ENCODE results near the gene CREB5. TPM values are rescaled to one million over a fixed set of nuclear protein-coding genes. Genes with fewer than 3 reads are reported as not detected.

The CREB5 gene
- total and polyA plus RNA-seq, 2 experiments from 2014 or later = 2.4 to 4.4 TPM

- TF ChIP-seq, protein P1, sequence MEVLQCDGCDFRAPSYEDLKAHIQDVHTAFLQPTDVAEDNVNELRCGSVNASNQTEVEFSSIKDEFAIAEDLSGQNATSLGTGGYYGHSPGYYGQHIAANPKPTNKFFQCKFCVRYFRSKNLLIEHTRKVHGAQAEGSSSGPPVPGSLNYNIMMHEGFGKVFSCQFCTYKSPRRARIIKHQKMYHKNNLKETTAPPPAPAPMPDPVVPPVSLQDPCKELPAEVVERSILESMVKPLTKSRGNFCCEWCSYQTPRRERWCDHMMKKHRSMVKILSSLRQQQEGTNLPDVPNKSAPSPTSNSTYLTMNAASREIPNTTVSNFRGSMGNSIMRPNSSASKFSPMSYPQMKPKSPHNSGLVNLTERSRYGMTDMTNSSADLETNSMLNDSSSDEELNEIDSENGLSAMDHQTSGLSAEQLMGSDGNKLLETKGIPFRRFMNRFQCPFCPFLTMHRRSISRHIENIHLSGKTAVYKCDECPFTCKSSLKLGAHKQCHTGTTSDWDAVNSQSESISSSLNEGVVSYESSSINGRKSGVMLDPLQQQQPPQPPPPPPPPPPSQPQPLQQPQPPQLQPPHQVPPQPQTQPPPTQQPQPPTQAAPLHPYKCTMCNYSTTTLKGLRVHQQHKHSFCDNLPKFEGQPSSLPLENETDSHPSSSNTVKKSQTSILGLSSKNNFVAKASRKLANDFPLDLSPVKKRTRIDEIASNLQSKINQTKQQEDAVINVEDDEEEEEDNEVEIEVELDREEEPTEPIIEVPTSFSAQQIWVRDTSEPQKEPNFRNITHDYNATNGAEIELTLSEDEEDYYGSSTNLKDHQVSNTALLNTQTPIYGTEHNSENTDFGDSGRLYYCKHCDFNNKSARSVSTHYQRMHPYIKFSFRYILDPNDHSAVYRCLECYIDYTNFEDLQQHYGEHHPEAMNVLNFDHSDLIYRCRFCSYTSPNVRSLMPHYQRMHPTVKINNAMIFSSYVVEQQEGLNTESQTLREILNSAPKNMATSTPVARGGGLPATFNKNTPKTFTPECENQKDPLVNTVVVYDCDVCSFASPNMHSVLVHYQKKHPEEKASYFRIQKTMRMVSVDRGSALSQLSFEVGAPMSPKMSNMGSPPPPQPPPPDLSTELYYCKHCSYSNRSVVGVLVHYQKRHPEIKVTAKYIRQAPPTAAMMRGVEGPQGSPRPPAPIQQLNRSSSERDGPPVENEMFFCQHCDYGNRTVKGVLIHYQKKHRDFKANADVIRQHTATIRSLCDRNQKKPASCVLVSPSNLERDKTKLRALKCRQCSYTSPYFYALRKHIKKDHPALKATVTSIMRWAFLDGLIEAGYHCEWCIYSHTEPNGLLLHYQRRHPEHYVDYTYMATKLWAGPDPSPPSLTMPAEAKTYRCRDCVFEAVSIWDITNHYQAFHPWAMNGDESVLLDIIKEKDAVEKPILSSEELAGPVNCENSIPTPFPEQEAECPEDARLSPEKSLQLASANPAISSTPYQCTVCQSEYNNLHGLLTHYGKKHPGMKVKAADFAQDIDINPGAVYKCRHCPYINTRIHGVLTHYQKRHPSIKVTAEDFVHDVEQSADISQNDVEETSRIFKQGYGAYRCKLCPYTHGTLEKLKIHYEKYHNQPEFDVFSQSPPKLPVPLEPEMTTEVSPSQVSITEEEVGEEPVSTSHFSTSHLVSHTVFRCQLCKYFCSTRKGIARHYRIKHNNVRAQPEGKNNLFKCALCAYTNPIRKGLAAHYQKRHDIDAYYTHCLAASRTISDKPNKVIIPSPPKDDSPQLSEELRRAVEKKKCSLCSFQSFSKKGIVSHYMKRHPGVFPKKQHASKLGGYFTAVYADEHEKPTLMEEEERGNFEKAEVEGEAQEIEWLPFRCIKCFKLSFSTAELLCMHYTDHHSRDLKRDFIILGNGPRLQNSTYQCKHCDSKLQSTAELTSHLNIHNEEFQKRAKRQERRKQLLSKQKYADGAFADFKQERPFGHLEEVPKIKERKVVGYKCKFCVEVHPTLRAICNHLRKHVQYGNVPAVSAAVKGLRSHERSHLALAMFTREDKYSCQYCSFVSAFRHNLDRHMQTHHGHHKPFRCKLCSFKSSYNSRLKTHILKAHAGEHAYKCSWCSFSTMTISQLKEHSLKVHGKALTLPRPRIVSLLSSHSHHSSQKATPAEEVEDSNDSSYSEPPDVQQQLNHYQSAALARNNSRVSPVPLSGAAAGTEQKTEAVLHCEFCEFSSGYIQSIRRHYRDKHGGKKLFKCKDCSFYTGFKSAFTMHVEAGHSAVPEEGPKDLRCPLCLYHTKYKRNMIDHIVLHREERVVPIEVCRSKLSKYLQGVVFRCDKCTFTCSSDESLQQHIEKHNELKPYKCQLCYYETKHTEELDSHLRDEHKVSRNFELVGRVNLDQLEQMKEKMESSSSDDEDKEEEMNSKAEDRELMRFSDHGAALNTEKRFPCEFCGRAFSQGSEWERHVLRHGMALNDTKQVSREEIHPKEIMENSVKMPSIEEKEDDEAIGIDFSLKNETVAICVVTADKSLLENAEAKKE (CRISPR knock-in tag; IDR thresholded peaks at IDR 0.05) = no peak
- TF ChIP-seq, protein P2, sequence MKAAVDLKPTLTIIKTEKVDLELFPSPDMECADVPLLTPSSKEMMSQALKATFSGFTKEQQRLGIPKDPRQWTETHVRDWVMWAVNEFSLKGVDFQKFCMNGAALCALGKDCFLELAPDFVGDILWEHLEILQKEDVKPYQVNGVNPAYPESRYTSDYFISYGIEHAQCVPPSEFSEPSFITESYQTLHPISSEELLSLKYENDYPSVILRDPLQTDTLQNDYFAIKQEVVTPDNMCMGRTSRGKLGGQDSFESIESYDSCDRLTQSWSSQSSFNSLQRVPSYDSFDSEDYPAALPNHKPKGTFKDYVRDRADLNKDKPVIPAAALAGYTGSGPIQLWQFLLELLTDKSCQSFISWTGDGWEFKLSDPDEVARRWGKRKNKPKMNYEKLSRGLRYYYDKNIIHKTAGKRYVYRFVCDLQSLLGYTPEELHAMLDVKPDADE (IDR thresholded peaks at IDR 0.05) = no peak
Measured at GRCh38 chr7:28669330-28669729, 257.0 kb downstream of the CREB5 start (continued).

DNA sequence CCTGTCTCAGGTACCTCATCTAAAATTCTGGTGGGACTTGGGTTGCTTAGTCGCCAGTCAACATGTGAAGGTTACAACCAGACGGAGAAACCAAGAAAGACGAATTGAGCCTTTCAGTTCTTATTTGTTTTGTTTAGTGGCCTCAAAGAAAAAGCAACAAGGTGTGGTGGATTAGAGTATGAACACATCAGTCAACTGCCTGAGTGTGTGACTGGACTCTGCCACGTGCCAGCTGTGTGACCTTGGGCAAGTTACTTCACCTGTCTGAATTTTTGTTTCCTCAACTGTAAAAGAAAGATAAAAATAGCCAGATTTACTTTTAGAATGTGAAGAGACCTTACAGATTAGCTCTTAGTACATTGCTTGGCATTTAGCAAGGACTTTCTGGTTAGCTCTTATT, 259.2 kb downstream of the CREB5 start:
- Histone ChIP-seq H3K27ac (ENCODE audit: low read depth) (no peak overlapping the region), H4K20me1 (replicated peaks; ENCODE audit: insufficient read depth) (no peaks in the 10 kb centered on the region), H3K9me2 (ENCODE audit: insufficient read depth) (0 out of 2 replicates have a peak, but pooled peaks cover 3% of the 10 kb centered on the region), H3K4me1 (ENCODE audit: insufficient read depth) (peaks cover 40% of the 10 kb centered on the region), H2AFZ (0 out of 2 replicates have a peak overlapping the region, but pooled peaks have one; percentile 24), H3K4me2 (no peak overlapping the region), H3K36me3 (ENCODE audit: insufficient read depth) (no peaks in the 10 kb centered on the region), H3K27me3 (ENCODE audit: insufficient read depth) (no peaks in the 10 kb centered on the region), H3K79me2 (replicated peaks; ENCODE audit: insufficient read depth) (no peaks in the 10 kb centered on the region), H3F3A (replicated peaks; ENCODE audit: low read depth) (no peaks in the 10 kb centered on the region), H3K4me3 (no peak overlapping the region)
- Mint-ChIP-seq H3K27ac (no peak overlapping the region), H3K27me3 (ENCODE audit: insufficient read depth, low read depth, poor library complexity) (peaks cover 5% of the 10 kb centered on the region), H3K9me3 (no peaks in the 10 kb centered on the region), H3K36me3 (ENCODE audit: low read depth) (no peaks in the 10 kb centered on the region), H3K4me3 (no peak overlapping the region), H3K4me1 (peaks cover 34% of the 10 kb centered on the region)
- no peak for ATAC-seq
- no peak for DNase-seq (ENCODE audit: low spot score)
- TF ChIP-seq REST (IDR thresholded peaks at IDR 0.05; ENCODE audit: unreplicated experiment) (no peak), NANOG (IDR thresholded peaks at IDR 0.05; ENCODE audit: borderline replicate concordance) (no peak)
- TF ChIP-seq, protein P1 (CRISPR knock-in tag; IDR thresholded peaks at IDR 0.05) = no peak
